NCI-H1930 (cell line): Measurements from ENCODE around the gene TBC1D3C.
"Not testable (repeated sequence)": the region's sequence is repeated elsewhere in the genome, so short reads cannot be mapped to it uniquely, and the experiment has no call there.

Experiments
- DNase-seq, 2 experiments: peaks; one replicate each; lab custom pipeline; 2025; lab: John Stamatoyannopoulos, UW

Gene TBC1D3C

DNA sequence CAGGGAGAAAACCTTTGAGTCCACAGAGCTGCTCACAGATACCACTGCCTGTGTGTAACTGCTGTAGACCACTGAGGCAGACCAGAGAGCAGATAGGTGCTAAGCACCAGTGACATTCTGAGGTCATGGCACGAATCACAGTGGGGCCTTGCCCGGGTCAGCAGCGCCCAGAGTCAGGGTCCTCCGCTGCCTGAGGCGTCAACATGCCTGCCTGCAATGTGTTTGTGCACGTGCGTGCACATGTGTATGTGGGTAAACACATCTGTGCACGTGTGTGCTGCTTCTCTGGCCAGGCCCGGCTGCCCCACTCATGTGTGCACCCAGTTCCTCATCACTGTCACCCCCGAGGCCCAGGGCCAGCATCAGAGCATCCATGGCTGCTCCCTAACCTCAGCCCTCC lies at the start of gene TBC1D3C:
Gene TBC1D3C, minus strand, starts transcription at position 101 of the 400 bp plus-strand sequence. CDS start 1,568 bp downstream, outside the sequence.
- not testable (repeated sequence) for DNase-seq

- DNase-seq: not testable (repeated sequence)
These were observed 30.8 kb upstream of the TBC1D3C start for GRCh38 chr17:38099262-38099661.

DNA sequence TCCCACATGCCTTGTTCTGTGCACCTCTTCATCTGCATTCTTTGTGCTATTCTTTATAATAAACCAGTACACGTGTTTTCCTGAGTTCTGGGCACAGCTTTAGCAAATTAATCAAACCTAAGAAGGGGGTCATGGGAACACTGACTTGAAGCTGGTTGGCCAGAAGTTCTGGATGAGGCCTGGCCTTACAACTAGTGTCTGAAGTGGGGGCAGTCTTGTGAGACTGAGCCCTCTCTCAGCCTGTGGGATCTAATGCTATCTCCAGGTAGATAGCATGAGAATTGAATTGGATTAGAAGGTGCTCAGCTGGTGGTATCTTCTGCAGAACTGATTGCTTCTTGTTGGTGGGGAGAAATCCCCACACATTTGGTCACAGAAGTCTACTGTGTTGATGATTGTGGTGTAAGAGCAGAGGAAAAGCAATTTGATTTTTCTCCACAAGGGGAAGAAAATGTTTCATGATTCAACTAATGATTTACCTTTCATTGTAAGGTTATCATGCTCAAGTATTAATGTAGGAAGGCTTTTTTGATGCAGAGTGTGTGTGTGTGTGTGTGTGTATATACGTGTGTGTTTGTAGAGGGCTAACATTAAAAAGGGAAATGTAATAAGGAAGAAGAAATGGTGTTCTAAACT lies 25.7 kb upstream of the TBC1D3C start:
- not testable (repeated sequence) for DNase-seq

DNA sequence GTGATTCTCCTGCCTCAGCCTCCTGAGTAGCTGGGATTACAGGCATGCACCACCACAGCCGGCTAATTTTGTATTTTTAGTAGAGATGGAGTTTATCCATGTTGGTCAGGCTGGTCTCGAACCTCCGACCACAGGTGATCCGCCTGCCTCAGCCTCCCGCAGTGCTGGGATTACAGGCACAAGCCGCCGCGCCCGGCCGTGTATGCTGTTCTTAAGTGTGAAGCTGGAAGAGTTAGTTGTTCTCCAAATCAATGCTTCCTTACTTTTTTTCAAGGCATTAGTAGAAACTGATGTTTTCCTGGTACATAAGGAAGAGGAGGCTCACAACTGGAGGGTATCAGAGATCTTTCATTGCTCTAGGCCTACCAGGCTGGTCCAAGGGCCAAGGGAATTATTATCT lies 19.7 kb upstream of the TBC1D3C start:
- not testable (repeated sequence) for DNase-seq

DNA sequence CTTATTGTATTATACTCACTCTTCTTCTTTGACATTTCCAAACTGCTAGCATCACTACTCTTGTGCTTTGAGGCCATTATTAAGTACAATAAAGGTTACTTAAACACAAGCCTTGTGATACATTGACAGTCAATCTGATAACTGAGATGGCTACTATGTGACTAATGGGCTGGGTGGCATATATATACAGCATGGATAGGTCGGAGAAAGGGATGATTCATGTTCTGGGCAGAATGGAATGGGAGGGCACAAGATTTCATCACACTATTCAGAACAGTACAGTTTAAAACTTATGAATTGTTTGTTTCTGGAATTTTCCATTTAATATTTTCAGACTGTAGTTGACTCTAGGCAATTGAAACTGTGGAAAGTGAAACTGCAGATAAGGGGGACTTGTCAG lies 18.9 kb upstream of the TBC1D3C start:
- not testable (repeated sequence) for DNase-seq
